ENCODE data around the gene LRP1B.

Gene LRP1B

GRCh38 chr2:141694180-141694579, 436.6 kb downstream of the LRP1B start:
- no peak for DNase-seq (ENCODE audit: low read depth in 2 of 2)

GRCh38 chr2:141692829-141693228, 438.0 kb downstream of the LRP1B start:
- no peak for DNase-seq (ENCODE audit: low read depth in 2 of 2)

- no peak for DNase-seq (ENCODE audit: low read depth in 2 of 2)
Measured at GRCh38 chr2:141676139-141676538, 454.7 kb downstream of the LRP1B start.

- no peak for DNase-seq (ENCODE audit: low read depth in 2 of 2)
Measured at GRCh38 chr2:141666191-141666590, 464.6 kb downstream of the LRP1B start.

- DNase-seq (ENCODE audit: low read depth in 2 of 2) = no peak
Measured at GRCh38 chr2:141660232-141660631, 470.6 kb downstream of the LRP1B start.

GRCh38 chr2:141654311-141654710, 476.5 kb downstream of the LRP1B start:
- DNase-seq (ENCODE audit: low read depth in 2 of 2) = no peak

- DNase-seq (ENCODE audit: low read depth in 2 of 2) = no peak
Measured at GRCh38 chr2:141653184-141653583, 477.6 kb downstream of the LRP1B start.

GRCh38 chr2:141652308-141652707, 478.5 kb downstream of the LRP1B start:
- no peak for DNase-seq (ENCODE audit: low read depth in 2 of 2)

GRCh38 chr2:141647353-141647752, 483.5 kb downstream of the LRP1B start:
- no peak for DNase-seq (ENCODE audit: low read depth in 2 of 2)

- no peak for DNase-seq (ENCODE audit: low read depth in 2 of 2)
Measured at GRCh38 chr2:141641462-141641861, 489.4 kb downstream of the LRP1B start.

GRCh38 chr2:141639809-141640208, 491.0 kb downstream of the LRP1B start:
- no peak for DNase-seq (ENCODE audit: low read depth in 2 of 2)

GRCh38 chr2:141633132-141633531, 497.7 kb downstream of the LRP1B start:
- DNase-seq (ENCODE audit: low read depth in 2 of 2) = no peak

GRCh38 chr2:141630407-141630930, 500.3 kb downstream of the LRP1B start:
- no peak for DNase-seq (ENCODE audit: low read depth in 2 of 2)

- DNase-seq (ENCODE audit: low read depth in 2 of 2) = no peak
Measured at GRCh38 chr2:141620372-141620771, 510.4 kb downstream of the LRP1B start.

GRCh38 chr2:141618457-141618856, 512.4 kb downstream of the LRP1B start:
- DNase-seq (ENCODE audit: low read depth in 2 of 2) = no peak

GRCh38 chr2:141611981-141612380, 518.8 kb downstream of the LRP1B start:
- no peak for DNase-seq (ENCODE audit: low read depth in 2 of 2)

GRCh38 chr2:141611176-141611571, 519.6 kb downstream of the LRP1B start:
- DNase-seq (ENCODE audit: low read depth in 2 of 2) = no peak

- no peak for DNase-seq (ENCODE audit: low read depth in 2 of 2)
Measured at GRCh38 chr2:141610564-141611175, 520.1 kb downstream of the LRP1B start.

- no peak for DNase-seq (ENCODE audit: low read depth in 2 of 2)
Measured at GRCh38 chr2:141605163-141605562, 525.7 kb downstream of the LRP1B start.

- no peak for DNase-seq (ENCODE audit: low read depth in 2 of 2)
Measured at GRCh38 chr2:141601511-141602152, 529.2 kb downstream of the LRP1B start.

- DNase-seq (ENCODE audit: low read depth in 2 of 2) = no peak
Measured at GRCh38 chr2:141599721-141600120, 531.1 kb downstream of the LRP1B start.

GRCh38 chr2:141598982-141599381, 531.8 kb downstream of the LRP1B start:
- no peak for DNase-seq (ENCODE audit: low read depth in 2 of 2)

- no peak for DNase-seq (ENCODE audit: low read depth in 2 of 2)
Measured at GRCh38 chr2:141595316-141595920, 535.4 kb downstream of the LRP1B start.

All from stimulated activated CD8-positive, alpha-beta memory T cell treated with anti-CD3 and anti-CD28 coated beads, Interleukin-7, amount 100 ng/mL, for 1 hour (primary cell).